SU-DHL-6 (cell line): ENCODE data around the gene EPHB3.

Experiments
- H2AFZ ChIP-seq: fragments of 200-600 bp; sonication (generic); 2 replicates; pipeline ENCODE4 v1.6.1; 2014; ENCODE audit warnings: low read depth, mild to moderate bottlenecking, moderate library complexity, mixed read lengths, antibody characterized with exemption, low read length; ENCODE audit not compliant: severe bottlenecking
- H3F3A ChIP-seq: fragments of 200-600 bp; shearing (Covaris generic); 2 replicates; pipeline ENCODE4 v1.6.0; 2016; ENCODE audit warnings: antibody characterized with exemption, mild to moderate bottlenecking; ENCODE audit not compliant: insufficient read depth
- H3K27ac ChIP-seq: fragments of 200-600 bp; sonication (generic); 2 replicates; pipeline ENCODE4 v1.5.1; 2016; ENCODE audit warnings: low read depth, mild to moderate bottlenecking, low read length, moderate library complexity, mixed read lengths
- H3K27me3 ChIP-seq: fragments of 200-600 bp; sonication (generic), shearing (Covaris generic); 2 replicates; pipeline ENCODE4 v1.6.0; 2014; ENCODE audit warnings: mild to moderate bottlenecking, low read length
- H3K36me3 ChIP-seq: fragments of 200-600 bp; sonication (generic); 2 replicates; pipeline ENCODE4 v1.6.1; 2014; ENCODE audit warnings: mild to moderate bottlenecking, low read length, mixed read lengths
- H3K4me2 ChIP-seq: fragments of 300-600, 200-600 bp; shearing (Covaris generic), sonication (generic); 2 replicates; pipeline ENCODE4 v1.6.0; 2014; ENCODE audit warnings: low read length, low read depth, mild to moderate bottlenecking; ENCODE audit not compliant: poor library complexity, severe bottlenecking
- H3K4me3 ChIP-seq: fragments of 200-600 bp; sonication (generic); 2 replicates; pipeline ENCODE4 v1.5.1; 2014; ENCODE audit warnings: antibody characterized with exemption, low read length, mild to moderate bottlenecking, mixed read lengths; ENCODE audit not compliant: insufficient read depth, poor library complexity, severe bottlenecking
- H3K79me2 ChIP-seq: fragments of 200-600 bp; sonication (generic); 2 replicates; pipeline ENCODE4 v1.6.1; 2014; ENCODE audit warnings: mild to moderate bottlenecking, low read length, moderate library complexity; ENCODE audit not compliant: insufficient read depth
- H3K9ac ChIP-seq: fragments of 200-600 bp; sonication (generic); 2 replicates; pipeline ENCODE4 v1.7.0; 2014; ENCODE audit warnings: mild to moderate bottlenecking, low read length
- H3K9me2 ChIP-seq: fragments of 200-600 bp; sonication (generic); replicated peaks from 2 replicates; pipeline ENCODE4 v1.6.1; 2014; ENCODE audit warnings: low read length; ENCODE audit not compliant: insufficient read depth
- H3K9me3 ChIP-seq: fragments of 200-600 bp; sonication (generic); 2 replicates; pipeline ENCODE4 v1.6.1; 2014; ENCODE audit warnings: low read length, mixed read lengths; ENCODE audit not compliant: insufficient read depth
- H4K20me1 ChIP-seq: fragments of 200-600 bp; sonication (generic); 2 replicates; pipeline ENCODE4 v1.6.1; 2014; ENCODE audit warnings: low read depth, mild to moderate bottlenecking, antibody characterized with exemption, low read length, moderate library complexity, mixed read lengths
- CTCF ChIP-seq: fragments of 200-600 bp; sonication (generic); IDR thresholded peaks from one replicate; pipeline ENCODE4 v1.5.1; 2017; ENCODE audit warnings: antibody characterized with exemption, mild to moderate bottlenecking, low read length, moderate library complexity; ENCODE audit not compliant: insufficient read depth, poor library complexity, severe bottlenecking
- EZH2phosphoT487 ChIP-seq: fragments of 200-600 bp; sonication (generic), shearing (Covaris generic); conservative IDR thresholded peaks from 2 replicates; pipeline ENCODE4 v1.6.1; 2018; ENCODE audit warnings: mild to moderate bottlenecking, antibody characterized with exemption, low read length, moderate library complexity, mixed read lengths

EPHB3 gene

GRCh38 chr3:184598574-184598927, 37.0 kb downstream of the EPHB3 start:
- Histone ChIP-seq H3K27me3 (no peaks in the 10 kb centered on the region), H3K9me3 (no peaks in the 10 kb centered on the region), H3K36me3 (no peaks in the 10 kb centered on the region), H3K9ac (no peak overlapping the region), H3K4me3 (no peak overlapping the region), H3K79me2 (no peaks in the 10 kb centered on the region), H4K20me1 (no peaks in the 10 kb centered on the region), H3F3A (no peaks in the 10 kb centered on the region), H3K27ac (no peak overlapping the region), H2AFZ (no peak overlapping the region), H3K4me2 (no peak overlapping the region), H3K9me2 (no peaks in the 10 kb centered on the region)
- TF ChIP-seq EZH2phosphoT487 (no peak), CTCF (no peak)

- TF ChIP-seq CTCF (no peak), EZH2phosphoT487 (no peak)
- H4K20me1 ChIP-seq = no peaks in the 10 kb centered on the region
- no peaks in the 10 kb centered on the region for H3K79me2 ChIP-seq
- no peak overlapping the region for H3K27ac ChIP-seq
- no peaks in the 10 kb centered on the region for H3K9me3 ChIP-seq
- H3K4me3 ChIP-seq = no peak overlapping the region
- no peaks in the 10 kb centered on the region for H3K27me3 ChIP-seq
- H3K9ac ChIP-seq = no peak overlapping the region
- H3K4me2 ChIP-seq = no peak overlapping the region
- no peaks in the 10 kb centered on the region for H3K36me3 ChIP-seq
- no peak overlapping the region for H2AFZ ChIP-seq
- H3F3A ChIP-seq = no peaks in the 10 kb centered on the region
- no peaks in the 10 kb centered on the region for H3K9me2 ChIP-seq
Measured at GRCh38 chr3:184599143-184599542, 37.6 kb downstream of the EPHB3 start.

GRCh38 chr3:184600685-184601377, 39.2 kb downstream of the EPHB3 start:
- no peak overlapping the region for H3K4me2 ChIP-seq
- no peaks in the 10 kb centered on the region for H3K79me2 ChIP-seq
- no peaks in the 10 kb centered on the region for H3K27me3 ChIP-seq
- no peak overlapping the region for H2AFZ ChIP-seq
- TF ChIP-seq EZH2phosphoT487 (no peak), CTCF (no peak)
- H3K9me2 ChIP-seq = no peaks in the 10 kb centered on the region
- H3K9ac ChIP-seq = no peak overlapping the region
- no peaks in the 10 kb centered on the region for H3K9me3 ChIP-seq
- no peak overlapping the region for H3K4me3 ChIP-seq
- no peak overlapping the region for H3K27ac ChIP-seq
- no peaks in the 10 kb centered on the region for H3F3A ChIP-seq
- H4K20me1 ChIP-seq = no peaks in the 10 kb centered on the region
- H3K36me3 ChIP-seq = no peaks in the 10 kb centered on the region
